Heart left ventricle (tissue), 13 donors: ENCODE measurements around the gene CREM.

Source experiments
- CTCF ChIP-seq, 12 donors: fragments of 200-600 bp; sonication (generic) in 4 of 12; IDR thresholded peaks; one replicate each; pipeline versions ENCODE4 v1.5.0 to v1.8.0; 2018 to 2022; ENCODE audit warnings: antibody characterized with exemption in 12 of 12, mild to moderate bottlenecking in 5 of 12
- POLR2A ChIP-seq, 2 donors: fragments of 450-650 bp; IDR thresholded peaks; one replicate each; pipeline ENCODE4 v1.6.1; 2017; ENCODE audit warnings: antibody characterized with exemption in 2 of 2, mild to moderate bottlenecking in 2 of 2, moderate library complexity in 2 of 2
- donor health status: ischemic (EF 13 %, LVEDD 7.1; RV severe dilation, severe dysfunction).
- donor health status: DM: no; HTN: yes; CAD: no.
- donor health status: DM: no; HTN: no; CAD: no.
- donor health status: ischemic (EF 25% LVEDD 6.9; RV normal size, moderate dysfunction).
- donor health status: ischemic (EF 25% LVEDD 5.7; RV mildly dilated, moderate dysfunction).
- donor health status: ischemic (EF 35%, LVEDD 5.7; RV mildly dilated, moderate dysfunction).
- donor health status: nonischemic (EF 11% LVEDD 7.7; RV severe dilation, severe dysfunction).
- donor health status: DM: yes; HTN: yes; CAD: no.
- donor health status: PGD.
- donor health status: ischemic (EF 29% LVEDD 5.4; RV normal size, mild dysfunction).
- donor health status: nonischemic (EF 23%, LVEDD 6.1; RV moderate dilation, normal function).

GRCh38 chr10:35194471-35194870 lies 67.8 kb downstream of the CREM start:
- TF ChIP-seq CTCF (IDR thresholded peaks at IDR 0.05) (no peak), POLR2A (IDR thresholded peaks at IDR 0.05) (no peak)
